Transverse colon (tissue), 4 donors: ENCODE measurements around the gene CCSER2. TPM values are rescaled to one million over a fixed set of nuclear protein-coding genes. Genes with fewer than 3 reads are reported as not detected.

Experiments
- DNase-seq: peaks from one replicate; pipeline ENCODE4 v3.0.0-alpha.2; 2019
- H3K27ac ChIP-seq, 4 donors: fragments of 200-600 bp; sonication (generic); 2 replicates each; pipeline ENCODE4 v1.5.1; 2016 to 2018; ENCODE audit warnings: inconsistent platforms in 4 of 4
- H3K27me3 ChIP-seq: fragments of 200-600 bp; sonication (generic); 2 replicates; pipeline ENCODE4 v1.5.1; 2017; ENCODE audit warnings: inconsistent platforms
- H3K36me3 ChIP-seq, 4 donors: fragments of 200-600 bp; sonication (generic); 2 replicates each; pipeline ENCODE4 v1.5.1; 2017 to 2019; ENCODE audit warnings: inconsistent platforms in 4 of 4
- H3K4me1 ChIP-seq, 4 donors: fragments of 200-600 bp; sonication (generic); 2 replicates each; pipeline ENCODE4 v1.5.1; 2017 to 2020; ENCODE audit warnings: inconsistent platforms in 4 of 4
- H3K4me3 ChIP-seq, 4 donors: fragments of 200-600 bp; sonication (generic); 1 replicate in 1 of 4; 2 replicates in 3 of 4; pipeline versions ENCODE4 v1.5.1 to v1.6.1; 2017 to 2019; ENCODE audit warnings: inconsistent platforms in 4 of 4
- H3K9me3 ChIP-seq, 2 donors: fragments of 200-600 bp; sonication (generic); 2 replicates each; pipeline ENCODE4 v1.5.1; 2017 to 2019; ENCODE audit warnings: inconsistent platforms in 2 of 2
- EP300 ChIP-seq: sonication (generic); formaldehyde crosslinking; IDR thresholded peaks from one replicate; pipeline ENCODE4 v1.6.1; 2017; ENCODE audit warnings: antibody characterized with exemption, low read depth
- POLR2A ChIP-seq: fragments of 450-650 bp; IDR thresholded peaks from one replicate; pipeline ENCODE4 v1.6.1; 2016; ENCODE audit warnings: antibody characterized with exemption, mild to moderate bottlenecking, moderate library complexity
- POLR2AphosphoS5 ChIP-seq, 3 donors: sonication (generic); formaldehyde crosslinking; IDR thresholded peaks; one replicate each; pipeline ENCODE4 v1.6.1; 2016; ENCODE audit warnings: antibody characterized with exemption in 3 of 3
- WGBS, 2 donors: methylation state at CpG; one replicate each; pipeline ENCODE4 v1.1.5; 2018; ENCODE audit warnings: low coverage in 1 of 2; 5-methylcytosine and 5-hydroxymethylcytosine counted together
- in situ Hi-C, 4 donors: fragments of 200-750 bp; cut with MboI; loops; one replicate each; pipeline versions ENCODE4 v1.15.0 to v1.15.1; 2017; ENCODE audit warnings: low sequenced_read_pairs in 3 of 4, low pct_ligation_motif_present in 1 of 4, low pct_unique_long_range_greater_than_20kb in 1 of 4
- intact Hi-C: fragments of 100-400 bp; cut with DNase I; formaldehyde crosslinking; loops from one replicate; pipeline ENCODE4 v1.15.1; 2023; ENCODE audit warnings: low total_unique reads
- total RNA-seq, 4 donors: library from RNA; depleted of rRNA; stranded (reverse); fragments of >200 nt; gene quantifications; one replicate each; pipeline ENCODE4 v1.1.0, GENCODE V29; 2016
- TF ChIP-seq, protein P1 (sequence below), 5 experiments: fragments of 200-600 bp in 3 of 5; fragments of 450-650 bp in 2 of 5; sonication (generic) in 3 of 5; IDR thresholded peaks; 1 replicate in 2 of 5; 2 replicates in 3 of 5; pipeline ENCODE4 v1.5.1; 2016 to 2017; ENCODE audit warnings: antibody characterized with exemption in 5 of 5, inconsistent platforms in 3 of 5, mild to moderate bottlenecking in 2 of 5, moderate library complexity in 1 of 5

Gene CCSER2
- total RNA-seq, 4 donors from 2014 or later = 20.9 to 45.6 (median 33.7) TPM

DNA sequence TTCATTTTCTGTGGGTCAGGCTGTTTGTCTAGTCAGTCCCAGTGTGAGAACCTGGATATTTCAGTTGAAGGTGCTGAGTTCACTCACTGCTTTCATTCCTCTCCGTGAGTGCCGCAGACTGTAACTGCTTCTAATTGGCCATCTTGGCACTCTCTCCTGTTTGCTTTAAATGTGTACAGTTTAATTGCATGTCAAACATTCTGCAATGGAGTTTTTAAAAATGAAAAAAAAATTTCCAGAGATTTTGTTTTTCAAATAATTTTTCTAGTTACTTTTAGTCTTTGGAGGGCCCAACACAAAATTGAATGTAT lies 87.8 kb downstream of the CCSER2 start:
- WGBS, 2 donors = 59 to 79% methylated on average over 2 of the region's 2 CpGs
- in situ Hi-C loops = no loop called here
- Histone ChIP-seq H3K9me3 (peaks cover 13 to 29% of the 10 kb centered on the region in 2 donors), H3K27me3 (no peaks in the 10 kb centered on the region), H3K4me1 (peaks cover 0 to 19% (median 0%) of the 10 kb centered on the region in 4 donors), H3K4me3 (no peak overlapping the region), H3K27ac (peak overlapping the region; percentile 34 to 54 (median 43)), H3K36me3 (peaks cover 0 to 7% (median 0%) of the 10 kb centered on the region in 4 donors)
- intact Hi-C loops = no loop called here
- DNase-seq = no peak
- TF ChIP-seq POLR2AphosphoS5 (IDR thresholded peaks at IDR 0.05) (no peak), EP300 (no peak), POLR2A (no peak)
- TF ChIP-seq, protein P1, sequence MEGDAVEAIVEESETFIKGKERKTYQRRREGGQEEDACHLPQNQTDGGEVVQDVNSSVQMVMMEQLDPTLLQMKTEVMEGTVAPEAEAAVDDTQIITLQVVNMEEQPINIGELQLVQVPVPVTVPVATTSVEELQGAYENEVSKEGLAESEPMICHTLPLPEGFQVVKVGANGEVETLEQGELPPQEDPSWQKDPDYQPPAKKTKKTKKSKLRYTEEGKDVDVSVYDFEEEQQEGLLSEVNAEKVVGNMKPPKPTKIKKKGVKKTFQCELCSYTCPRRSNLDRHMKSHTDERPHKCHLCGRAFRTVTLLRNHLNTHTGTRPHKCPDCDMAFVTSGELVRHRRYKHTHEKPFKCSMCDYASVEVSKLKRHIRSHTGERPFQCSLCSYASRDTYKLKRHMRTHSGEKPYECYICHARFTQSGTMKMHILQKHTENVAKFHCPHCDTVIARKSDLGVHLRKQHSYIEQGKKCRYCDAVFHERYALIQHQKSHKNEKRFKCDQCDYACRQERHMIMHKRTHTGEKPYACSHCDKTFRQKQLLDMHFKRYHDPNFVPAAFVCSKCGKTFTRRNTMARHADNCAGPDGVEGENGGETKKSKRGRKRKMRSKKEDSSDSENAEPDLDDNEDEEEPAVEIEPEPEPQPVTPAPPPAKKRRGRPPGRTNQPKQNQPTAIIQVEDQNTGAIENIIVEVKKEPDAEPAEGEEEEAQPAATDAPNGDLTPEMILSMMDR (IDR thresholded peaks at IDR 0.05) = no peak

DNA sequence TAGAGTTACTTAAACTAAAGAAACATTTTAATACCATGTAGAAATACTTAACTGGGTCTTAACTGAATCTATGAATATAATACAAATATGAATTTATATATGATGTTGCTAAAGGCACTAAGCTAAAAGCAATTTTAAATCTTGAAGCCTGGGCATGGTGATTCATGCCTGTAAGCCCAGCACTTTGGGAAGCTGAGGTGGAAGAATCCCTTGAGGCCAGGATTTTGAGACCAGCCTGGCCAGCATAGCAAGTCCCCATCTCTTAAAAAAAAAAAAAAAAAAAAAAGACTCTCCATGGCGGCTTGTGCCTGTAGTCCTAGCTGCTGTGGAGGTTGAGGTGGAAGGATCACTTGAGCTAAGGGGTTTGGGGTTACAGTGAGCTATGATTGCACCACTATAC lies 95.3 kb downstream of the CCSER2 start:
- Histone ChIP-seq H3K36me3 (peaks cover 0 to 12% (median 0%) of the 10 kb centered on the region in 4 donors), H3K4me1 (peaks cover 5 to 30% (median 17%) of the 10 kb centered on the region in 4 donors), H3K27me3 (no peaks in the 10 kb centered on the region), H3K9me3 (peaks cover 0 to 6% of the 10 kb centered on the region in 2 donors), H3K4me3 (no peak overlapping the region), H3K27ac (peak overlapping the region; percentile 73 to 80 (median 80))
- DNase-seq = no peak
- in situ Hi-C loops (no loop called here), intact Hi-C loops (no loop called here)
- WGBS, 2 donors = 94% methylated on average over 1 of the region's 1 CpG; no CpG with 5 or more reads in 1 of the 2 donors
- no peak for TF ChIP-seq EP300
- TF ChIP-seq POLR2AphosphoS5 (IDR thresholded peaks at IDR 0.05) = no peak

DNA sequence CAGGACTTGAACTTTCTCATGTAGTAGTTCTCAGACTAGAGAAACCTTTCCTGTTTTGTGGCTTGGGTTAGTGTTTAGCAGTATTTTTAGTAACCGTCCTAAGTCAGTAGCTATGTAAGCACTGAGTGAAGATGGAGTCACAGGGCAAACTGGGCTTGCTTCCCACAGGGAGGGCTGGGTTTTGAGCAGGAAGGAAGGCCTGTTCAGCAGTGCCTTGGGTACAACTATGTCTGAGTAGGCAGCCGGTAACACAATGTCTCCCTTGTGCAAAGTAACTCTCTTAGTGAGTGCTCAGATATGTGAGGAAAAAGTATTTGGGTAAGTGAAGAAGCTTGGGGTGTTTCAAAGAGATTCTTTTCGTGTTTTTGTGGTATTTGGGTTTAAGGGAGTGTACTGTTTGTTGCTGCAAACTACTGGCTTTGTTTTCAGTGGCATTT lies 96.4 kb downstream of the CCSER2 start:
- TF ChIP-seq POLR2A (peak; percentile 27), POLR2AphosphoS5 (IDR thresholded peaks at IDR 0.05) (peak; percentile 43 to 64 (median 52)), EP300 (no peak)
- TF ChIP-seq, protein P1 (IDR thresholded peaks at IDR 0.05) = no peak
- WGBS, 2 donors = 11 to 22% methylated on average over 3 of the region's 3 CpGs
- peak; percentile 82 for DNase-seq
- H3K4me1 ChIP-seq = peaks cover 5 to 30% (median 17%) of the 10 kb centered on the region in 4 donors
- intact Hi-C loops = no loop called here
- H3K4me3 ChIP-seq = peak overlapping the region in 1 of 4 donors; percentile 12
- in situ Hi-C loops = no loop called here
- peak overlapping the region; percentile 73 to 80 (median 80) for H3K27ac ChIP-seq
- H3K27me3 ChIP-seq = no peaks in the 10 kb centered on the region
- H3K9me3 ChIP-seq = peaks cover 0 to 6% of the 10 kb centered on the region in 2 donors
- peaks cover 0 to 12% (median 0%) of the 10 kb centered on the region in 4 donors for H3K36me3 ChIP-seq

- Histone ChIP-seq H3K27ac (peak overlapping the region in 1 of 4 donors; percentile 2), H3K4me1 (peaks cover 5 to 38% (median 20%) of the 10 kb centered on the region in 4 donors), H3K4me3 (no peak overlapping the region), H3K36me3 (peaks cover 0 to 4% (median 0%) of the 10 kb centered on the region in 4 donors), H3K9me3 (no peaks in the 10 kb centered on the region), H3K27me3 (no peaks in the 10 kb centered on the region)
- DNase-seq = no peak
- in situ Hi-C loops = no loop called here
- WGBS, 2 donors = 85% methylated on average over 5 of the region's 5 CpGs; no CpG with 5 or more reads in 1 of the 2 donors
- intact Hi-C loops = no loop called here
- TF ChIP-seq EP300 = no peak
- TF ChIP-seq, protein P1 (IDR thresholded peaks at IDR 0.05) = no peak
- no peak for TF ChIP-seq POLR2AphosphoS5 (IDR thresholded peaks at IDR 0.05)
- no peak for TF ChIP-seq POLR2A
Measured at GRCh38 chr10:84427903-84428650, 99.7 kb downstream of the CCSER2 start.
